Calu3 (cell line): ENCODE results near the gene TCF12. TPM values are rescaled to one million over a fixed set of nuclear protein-coding genes. Genes with fewer than 3 reads are reported as not detected.

ENCODE experiments used
- BruUV-seq: library from RNA; stranded (reverse); fragments of 400-500 nt; replicated peaks from 2 replicates; lab custom pipeline; 2021; lab: Mats Ljungman, UMichigan
- CTCF ChIA-PET: fragments of 300-600 bp; sonication (Branson Sonifier 250); formaldehyde crosslinking; loops from one replicate; lab custom pipeline; 2022; ENCODE audit warnings: antibody characterized with exemption; lab: Charles Lee
- DNase-seq: peaks from one replicate; pipeline ENCODE4 v3.0.0; 2022
- H3K27ac Mint-ChIP-seq: one replicate; pipeline ENCODE4 v1.8.0; 2022; ENCODE audit warnings: mixed read lengths; ENCODE audit not compliant: unreplicated experiment
- H3K27me3 Mint-ChIP-seq: one replicate; pipeline ENCODE4 v1.8.0; 2022; ENCODE audit warnings: mixed read lengths; ENCODE audit not compliant: unreplicated experiment
- H3K36me3 Mint-ChIP-seq: one replicate; pipeline ENCODE4 v1.8.0; 2022; ENCODE audit warnings: mild to moderate bottlenecking, moderate library complexity, mixed read lengths; ENCODE audit not compliant: insufficient read depth, unreplicated experiment
- H3K4me1 Mint-ChIP-seq: one replicate; pipeline ENCODE4 v1.8.0; 2022; ENCODE audit warnings: mild to moderate bottlenecking, low read depth, mixed read lengths; ENCODE audit not compliant: unreplicated experiment
- H3K4me3 Mint-ChIP-seq: one replicate; pipeline ENCODE4 v1.8.0; 2022; ENCODE audit warnings: mild to moderate bottlenecking, low read depth, moderate library complexity, mixed read lengths; ENCODE audit not compliant: unreplicated experiment
- H3K9me3 Mint-ChIP-seq: one replicate; pipeline ENCODE4 v1.8.0; 2022; ENCODE audit warnings: low read depth, mixed read lengths; ENCODE audit not compliant: unreplicated experiment
- CTCF ChIP-seq: fragments of 200-600 bp; IDR thresholded peaks from one replicate; pipeline ENCODE4 v1.8.0; 2022; ENCODE audit warnings: antibody characterized with exemption; ENCODE audit not compliant: unreplicated experiment
- intact Hi-C: fragments of 100-400 bp; cut with micrococcal nuclease; formaldehyde crosslinking; loops from one replicate; pipeline ENCODE4 v1.10.0; 2022; ENCODE audit not compliant: unreplicated experiment
- total RNA-seq: library from RNA; stranded (reverse); gene quantifications from 2 replicates; pipeline ENCODE4 v1.2.3, GENCODE V29; 2022

The TCF12 gene
- total RNA-seq, 1 experiment from 2014 or later, result 127 TPM

- DNase-seq, result no peak
- H3K27me3 Mint-ChIP-seq, result no peaks in the 10 kb centered on the region
- no peaks in the 10 kb centered on the region for H3K36me3 Mint-ChIP-seq
- BruUV-seq, result no TSS peak
- no peak for TF ChIP-seq CTCF
- CTCF ChIA-PET, result interaction anchor here (0.7 to 0.8 kb wide), 2 partner anchors 13 to 129 kb away, joined by 3 read pairs; no protein-coding TSS in a partner anchor
- H3K9me3 Mint-ChIP-seq, result peaks cover 2% of the 10 kb centered on the region
- peaks cover 18% of the 10 kb centered on the region for H3K4me1 Mint-ChIP-seq
- H3K4me3 Mint-ChIP-seq, result no peak overlapping the region
- H3K27ac Mint-ChIP-seq, result no peak overlapping the region
- intact Hi-C loops, result no loop called here
Observed at GRCh38 chr15:57031605-57032004, 113.2 kb downstream of the TCF12 start.

- CTCF ChIA-PET, result interaction anchor here (0.8 kb wide), 1 partner anchor 13 kb away, joined by 3 read pairs; no protein-coding TSS in a partner anchor
- Mint-ChIP-seq H3K4me1 (peaks cover 18% of the 10 kb centered on the region), H3K27ac (no peak overlapping the region), H3K4me3 (no peak overlapping the region), H3K9me3 (peaks cover 2% of the 10 kb centered on the region), H3K27me3 (no peaks in the 10 kb centered on the region), H3K36me3 (no peaks in the 10 kb centered on the region)
- BruUV-seq, result no TSS peak
- intact Hi-C loops, result no loop called here
- no peak for DNase-seq
- TF ChIP-seq CTCF, result no peak
Observed at GRCh38 chr15:57032338-57032737, 113.9 kb downstream of the TCF12 start.

DNA sequence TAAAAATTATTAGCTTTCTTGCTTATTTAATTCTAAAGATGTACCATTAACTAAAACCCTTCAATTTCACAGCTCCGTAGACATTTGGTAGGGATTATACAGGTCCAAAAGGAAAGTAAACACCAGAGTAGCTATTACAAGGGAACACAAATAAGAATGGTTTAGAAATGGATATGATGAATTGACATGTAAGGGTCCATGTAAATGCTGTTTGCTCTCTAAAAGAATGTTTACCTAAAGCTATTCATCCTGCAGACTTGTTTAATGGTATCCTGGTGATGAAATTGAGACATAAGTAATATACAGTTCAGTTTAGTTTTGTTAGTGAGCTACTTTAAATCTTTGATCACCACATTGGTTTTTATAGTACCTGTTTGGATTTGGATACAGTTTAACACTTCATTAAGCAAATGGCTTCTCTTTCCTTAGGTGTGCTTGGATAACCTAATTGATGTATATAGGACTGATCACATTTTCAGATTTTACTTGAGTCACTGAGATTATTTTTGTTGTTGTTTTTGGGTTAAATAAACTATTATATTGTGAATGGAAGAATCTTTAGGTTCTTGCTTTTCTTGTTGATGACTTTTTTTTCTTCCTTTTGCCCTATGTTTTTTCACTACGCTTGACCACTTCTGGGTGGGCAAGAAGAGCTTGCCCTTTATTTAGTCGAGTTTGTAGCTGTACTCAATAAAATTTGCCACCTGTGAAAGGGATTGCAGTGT, 115.4 kb downstream of the TCF12 start:
- Mint-ChIP-seq H3K9me3 (no peaks in the 10 kb centered on the region), H3K27ac (no peak overlapping the region), H3K4me3 (no peak overlapping the region), H3K27me3 (no peaks in the 10 kb centered on the region), H3K4me1 (peaks cover 22% of the 10 kb centered on the region), H3K36me3 (no peaks in the 10 kb centered on the region)
- intact Hi-C loops, result no loop called here
- DNase-seq, result no peak
- BruUV-seq, result no TSS peak
- CTCF ChIA-PET, result interaction anchor here (0.6 to 1.0 kb wide), 2 partner anchors 33 to 273 kb away, joined by 3 read pairs; no protein-coding TSS in a partner anchor
- no peak for TF ChIP-seq CTCF

DNA sequence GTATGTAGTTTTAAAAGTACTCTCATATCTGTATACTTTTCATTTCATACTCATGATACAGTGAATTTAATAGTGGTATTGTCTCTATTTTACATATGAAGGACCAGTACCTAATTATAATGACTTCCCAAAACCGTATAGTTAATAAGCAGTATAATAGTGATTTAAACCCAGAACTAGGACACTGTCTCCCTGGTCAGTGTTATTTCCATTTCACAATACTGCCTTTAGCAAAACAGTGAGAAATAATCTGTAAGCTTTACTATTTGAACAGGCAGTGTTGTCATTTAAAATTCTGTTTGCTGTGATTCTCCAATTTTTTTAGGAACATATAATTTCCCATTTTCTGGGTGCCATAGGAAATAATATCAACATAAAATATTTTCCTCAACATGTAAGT, 116.2 kb downstream of the TCF12 start:
- H3K9me3 Mint-ChIP-seq, result no peaks in the 10 kb centered on the region
- no peak for DNase-seq
- CTCF ChIA-PET, result no interaction called here
- BruUV-seq, result no TSS peak
- H3K36me3 Mint-ChIP-seq, result no peaks in the 10 kb centered on the region
- peaks cover 30% of the 10 kb centered on the region for H3K4me1 Mint-ChIP-seq
- intact Hi-C loops, result no loop called here
- no peaks in the 10 kb centered on the region for H3K27me3 Mint-ChIP-seq
- TF ChIP-seq CTCF, result no peak
- no peak overlapping the region for H3K27ac Mint-ChIP-seq
- no peak overlapping the region for H3K4me3 Mint-ChIP-seq
